Measurements from ENCODE around the gene TIMM23. TPM values are rescaled to one million over a fixed set of nuclear protein-coding genes. Genes with fewer than 3 reads are reported as not detected.

Gene TIMM23
- polyA plus RNA-seq, 2 of the 4 experiments (the other 2 are of a cell fraction) = 134 to 202 TPM

- Histone ChIP-seq H3K4me2 (no peak overlapping the region), H3K4me3 (no peak overlapping the region), H3K4me1 (peaks cover 44% of the 10 kb centered on the region), H3K27ac (no peak overlapping the region), H3K9me3 (no peaks in the 10 kb centered on the region)
- no peak for ATAC-seq
- POLR2A ChIA-PET = no interaction called here
- TF ChIP-seq RARB (CRISPR knock-in tag; IDR thresholded peaks at IDR 0.05) (no peak), HOXB13 (CRISPR knock-in tag; IDR thresholded peaks at IDR 0.05; ENCODE audit: low read depth) (no peak), RNF2 (IDR thresholded peaks at IDR 0.05; ENCODE audit: borderline replicate concordance, low read depth) (no peak), KDM1A (IDR thresholded peaks at IDR 0.05; ENCODE audit: low read depth) (no peak), ZNF302 (CRISPR knock-in tag; IDR thresholded peaks at IDR 0.05) (no peak), HOXB5 (CRISPR knock-in tag; IDR thresholded peaks at IDR 0.05) (no peak), E2F6 (IDR thresholded peaks at IDR 0.05; ENCODE audit: borderline replicate concordance, low read depth) (no peak), JUNB (IDR thresholded peaks at IDR 0.05) (no peak), NR3C1 (IDR thresholded peaks at IDR 0.05) (no peak), RCOR1 (IDR thresholded peaks at IDR 0.05; ENCODE audit: low read depth, low read length) (no peak), NPAS2 (CRISPR knock-in tag; IDR thresholded peaks at IDR 0.05; ENCODE audit: borderline replicate concordance) (no peak), ATOH8 (CRISPR knock-in tag; IDR thresholded peaks at IDR 0.05; ENCODE audit: low read depth) (no peak), CEBPB (IDR thresholded peaks at IDR 0.05) (no peak), CTCF (IDR thresholded peaks at IDR 0.05) (no peak), EP300 (IDR thresholded peaks at IDR 0.05) (no peak), ELK1 (IDR thresholded peaks at IDR 0.05; ENCODE audit: low read depth, low read length) (no peak), EHMT2 (IDR thresholded peaks at IDR 0.05; ENCODE audit: low read depth) (no peak), FOSB (CRISPR knock-in tag; IDR thresholded peaks at IDR 0.05) (no peak)
- WGBS (ENCODE audit: missing lambda C conversion rate) = 83% methylated on average over 2 of the region's 2 CpGs
- CTCF ChIA-PET = interaction anchor here (1.4 to 2.6 kb wide), 2 partner anchors 10 kb away, joined by 8 to 16 read pairs; no protein-coding TSS in a partner anchor
- no peak for FAIRE-seq
- DNase-seq (ENCODE audit: low read depth in 1 of 2, low spot score in 1 of 2) = no peak
Observed at GRCh38 chr10:46018453-46019176, 46.3 kb downstream of the TIMM23 start.

GRCh38 chr10:46019177-46019528 lies 46.9 kb downstream of the TIMM23 start:
- ATAC-seq (no peak), DNase-seq (ENCODE audit: low read depth in 1 of 2, low spot score in 1 of 2) (no peak), FAIRE-seq (no peak)
- 98% methylated on average over 3 of the region's 3 CpGs for WGBS (ENCODE audit: missing lambda C conversion rate)
- H3K4me1 ChIP-seq = peaks cover 50% of the 10 kb centered on the region
- H3K4me3 ChIP-seq = no peak overlapping the region
- 0 out of 3 replicates have a peak overlapping the region, but pooled peaks have one; percentile 27 for H3K4me2 ChIP-seq
- H3K9me3 ChIP-seq = no peaks in the 10 kb centered on the region
- CTCF ChIA-PET = interaction anchor here (0.7 to 1.4 kb wide), 2 partner anchors 10 to 784 kb away, joined by 4 to 8 read pairs; no protein-coding TSS in a partner anchor
- no peak overlapping the region for H3K27ac ChIP-seq
- POLR2A ChIA-PET = no interaction called here
- TF ChIP-seq CHD2 (IDR thresholded peaks at IDR 0.05; ENCODE audit: low read length, partially characterized antibody) (no peak), CTCF (IDR thresholded peaks at IDR 0.05) (no peak), CBX8 (IDR thresholded peaks at IDR 0.05) (no peak), ZSCAN20 (CRISPR knock-in tag; IDR thresholded peaks at IDR 0.05) (no peak), PBX3 (IDR thresholded peaks at IDR 0.05) (no peak), CHD4 (IDR thresholded peaks at IDR 0.05; ENCODE audit: borderline replicate concordance) (no peak), RFX5 (IDR thresholded peaks at IDR 0.05) (no peak), EP300 (IDR thresholded peaks at IDR 0.05) (no peak), NPAS2 (CRISPR knock-in tag; IDR thresholded peaks at IDR 0.05; ENCODE audit: borderline replicate concordance) (no peak), ESRRA (IDR thresholded peaks at IDR 0.05; ENCODE audit: borderline replicate concordance, low read length) (no peak), POLR2A (IDR thresholded peaks at IDR 0.05; ENCODE audit: low read length) (no peak), KDM1A (IDR thresholded peaks at IDR 0.05; ENCODE audit: low read depth) (no peak), MYC (IDR thresholded peaks at IDR 0.05; ENCODE audit: borderline replicate concordance, low read length) (no peak), HMGXB4 (CRISPR knock-in tag; IDR thresholded peaks at IDR 0.05; ENCODE audit: borderline replicate concordance) (no peak)

All from A549 (cell line).